Thyroid gland (tissue), 4 donors: Measurements from ENCODE around the gene SP9.

Source experiments
- CTCF ChIP-seq, 6 experiments: fragments of 200-600 bp in 3 of 6; fragments of 450-650 bp in 3 of 6; sonication (generic) in 3 of 6; IDR thresholded peaks; one replicate each; pipeline ENCODE4 v1.5.1; 2016 to 2019; ENCODE audit warnings: antibody characterized with exemption in 6 of 6, mild to moderate bottlenecking in 2 of 6, inconsistent platforms in 1 of 6, moderate library complexity in 1 of 6
- POLR2A ChIP-seq, 2 donors: fragments of 450-650 bp; IDR thresholded peaks; one replicate each; pipeline ENCODE4 v1.6.1; 2017; ENCODE audit warnings: antibody characterized with exemption in 2 of 2, mild to moderate bottlenecking in 2 of 2, moderate library complexity in 1 of 2

DNA sequence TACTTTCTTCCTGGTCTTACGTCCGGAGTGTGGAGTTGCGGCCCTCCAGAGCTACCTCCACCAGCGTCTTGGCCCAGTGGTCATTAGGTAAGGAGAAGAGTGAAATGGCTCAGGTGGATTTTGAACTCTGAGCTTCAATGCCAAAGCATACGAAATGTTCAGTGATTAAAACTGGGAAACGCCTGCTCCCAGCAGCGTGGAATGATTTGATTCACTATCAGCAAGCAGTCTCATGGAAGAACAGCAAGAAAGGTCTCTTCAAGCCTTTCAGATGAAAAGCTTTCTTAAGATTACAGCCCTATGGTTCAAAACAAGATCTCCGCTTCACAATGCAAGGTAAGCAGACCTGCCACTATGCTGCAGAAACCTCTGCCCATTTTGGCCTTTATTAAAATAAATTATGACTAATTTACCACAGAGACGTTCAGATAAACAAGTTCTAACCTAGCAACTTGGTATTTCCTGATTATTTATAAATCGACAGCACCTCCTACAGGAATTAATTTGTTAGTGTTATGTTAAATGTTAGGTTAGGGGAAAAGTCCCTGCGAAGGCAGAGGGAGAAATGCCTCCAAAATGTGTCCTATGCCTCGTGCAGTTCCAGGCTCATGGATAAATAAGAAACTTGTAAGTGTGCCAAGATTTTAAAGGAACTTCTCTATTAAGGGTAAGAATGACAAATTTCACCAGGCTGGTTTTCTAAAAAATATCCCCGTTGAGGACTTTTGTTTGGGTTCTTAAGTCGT, 10.1 kb downstream of the SP9 start:
- peak in 3 of 6 experiments; percentile 40 to 47 (median 42) for TF ChIP-seq CTCF (IDR thresholded peaks at IDR 0.05)
- TF ChIP-seq POLR2A (IDR thresholded peaks at IDR 0.05): no peak
